Activated T-cell treated with anti-CD3 and anti-CD28 coated beads, Interleukin-2, amount 50 U/mL, for 72 hours (primary cell): ENCODE results near the gene DMRT2. TPM values are rescaled to one million over a fixed set of nuclear protein-coding genes. Genes with fewer than 3 reads are reported as not detected.

Experiments used
- ATAC-seq, 2 donors: fragments of 150-1000 bp; cut with Tn5 transposase; replicated peaks in 1 of 2; 2 replicates each; pipeline ENCODE4 v1.10.0; 2021; ENCODE audit warnings: moderate library complexity in 2 of 2, mild to moderate bottlenecking in 1 of 2
- DNase-seq, 2 donors: peaks; one replicate each; pipeline ENCODE4 v3.0.0; 2021 to 2022; ENCODE audit warnings: mixed read lengths in 1 of 2
- H3K27ac Mint-ChIP-seq: one replicate; pipeline ENCODE4 v1.8.0; 2022; ENCODE audit warnings: mild to moderate bottlenecking, moderate library complexity, mixed read lengths
- H3K27me3 Mint-ChIP-seq: one replicate; pipeline ENCODE4 v1.8.0; 2022; ENCODE audit warnings: low read depth, mixed read lengths
- H3K36me3 Mint-ChIP-seq, 2 donors: one replicate each; pipeline ENCODE4 v1.8.0; 2022; ENCODE audit warnings: mixed read lengths in 2 of 2, mild to moderate bottlenecking in 1 of 2; ENCODE audit not compliant: insufficient read depth in 2 of 2
- H3K4me1 Mint-ChIP-seq: one replicate; pipeline ENCODE4 v1.8.0; 2022; ENCODE audit warnings: low read depth, mixed read lengths
- H3K4me3 Mint-ChIP-seq, 2 donors: one replicate each; pipeline ENCODE4 v1.8.0; 2022; ENCODE audit warnings: mild to moderate bottlenecking in 2 of 2, mixed read lengths in 2 of 2, moderate library complexity in 2 of 2
- H3K9me3 Mint-ChIP-seq, 2 donors: one replicate each; pipeline ENCODE4 v1.8.0; 2022; ENCODE audit warnings: mixed read lengths in 2 of 2
- total RNA-seq, 2 donors: library from RNA; stranded (reverse); gene quantifications; one replicate each; pipeline ENCODE4 v1.2.3, GENCODE V29; 2022

Gene DMRT2
- total RNA-seq, 2 donors from 2014 or later, result not detected

DNA sequence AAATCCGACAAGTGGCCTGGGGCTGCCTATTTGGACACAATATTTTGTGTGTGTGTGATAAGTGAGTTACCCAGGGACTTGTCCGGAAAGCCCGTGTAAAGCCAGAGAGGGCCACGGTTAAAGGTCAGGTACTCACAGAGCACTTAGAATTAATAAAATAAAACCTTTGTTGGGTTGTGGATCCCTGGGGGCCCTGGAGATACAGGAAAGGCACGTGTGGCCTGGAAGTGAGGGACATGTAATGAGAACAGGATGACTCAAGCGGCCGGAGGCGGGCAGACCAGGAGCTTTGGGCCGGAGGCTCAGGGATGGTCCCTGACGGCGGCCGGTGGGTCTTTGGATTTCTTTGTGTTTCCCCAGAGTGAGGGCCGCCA, 1.0 kb downstream of the DMRT2 start:
- Mint-ChIP-seq H3K4me3 (peak overlapping the region; percentile 83 to 92), H3K9me3 (no peaks in the 10 kb centered on the region), H3K27ac (no peak overlapping the region), H3K27me3 (peaks cover 87% of the 10 kb centered on the region), H3K4me1 (peaks cover 51% of the 10 kb centered on the region), H3K36me3 (peaks cover 0 to 8% of the 10 kb centered on the region in 2 donors)
- DNase-seq, result no peak
- no peak for ATAC-seq

DNA sequence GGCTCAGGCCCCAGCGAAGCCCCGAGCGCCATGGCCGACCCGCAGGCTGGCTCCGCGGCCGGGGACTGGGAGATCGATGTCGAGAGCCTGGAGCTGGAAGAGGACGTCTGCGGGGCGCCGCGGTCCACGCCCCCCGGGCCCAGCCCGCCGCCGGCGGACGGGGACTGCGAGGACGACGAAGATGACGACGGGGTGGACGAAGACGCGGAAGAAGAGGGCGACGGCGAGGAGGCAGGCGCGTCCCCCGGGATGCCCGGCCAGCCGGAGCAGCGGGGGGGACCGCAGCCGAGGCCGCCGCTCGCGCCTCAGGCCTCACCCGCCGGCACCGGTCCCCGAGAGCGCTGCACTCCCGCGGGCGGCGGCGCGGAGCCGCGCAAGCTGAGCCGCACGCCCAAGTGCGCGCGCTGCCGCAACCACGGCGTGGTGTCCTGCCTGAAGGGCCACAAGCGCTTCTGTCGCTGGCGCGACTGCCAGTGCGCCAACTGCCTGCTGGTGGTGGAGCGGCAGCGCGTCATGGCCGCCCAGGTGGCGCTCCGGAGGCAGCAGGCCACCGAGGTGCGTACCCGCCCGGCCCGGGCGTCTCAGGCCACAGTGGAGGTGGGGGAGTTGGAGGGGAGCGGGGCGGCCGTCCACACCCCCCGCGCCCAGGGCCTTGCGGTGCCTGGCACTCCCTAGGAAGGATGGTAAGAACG, 1.6 kb downstream of the DMRT2 start:
- peak; percentile 57 to 60 for ATAC-seq
- DNase-seq, result peak; percentile 64 to 67
- Mint-ChIP-seq H3K4me3 (peak overlapping the region; percentile 83 to 92), H3K27me3 (peaks cover 89% of the 10 kb centered on the region), H3K27ac (no peak overlapping the region), H3K36me3 (peaks cover 0 to 8% of the 10 kb centered on the region in 2 donors), H3K9me3 (no peaks in the 10 kb centered on the region), H3K4me1 (peaks cover 51% of the 10 kb centered on the region)

DNA sequence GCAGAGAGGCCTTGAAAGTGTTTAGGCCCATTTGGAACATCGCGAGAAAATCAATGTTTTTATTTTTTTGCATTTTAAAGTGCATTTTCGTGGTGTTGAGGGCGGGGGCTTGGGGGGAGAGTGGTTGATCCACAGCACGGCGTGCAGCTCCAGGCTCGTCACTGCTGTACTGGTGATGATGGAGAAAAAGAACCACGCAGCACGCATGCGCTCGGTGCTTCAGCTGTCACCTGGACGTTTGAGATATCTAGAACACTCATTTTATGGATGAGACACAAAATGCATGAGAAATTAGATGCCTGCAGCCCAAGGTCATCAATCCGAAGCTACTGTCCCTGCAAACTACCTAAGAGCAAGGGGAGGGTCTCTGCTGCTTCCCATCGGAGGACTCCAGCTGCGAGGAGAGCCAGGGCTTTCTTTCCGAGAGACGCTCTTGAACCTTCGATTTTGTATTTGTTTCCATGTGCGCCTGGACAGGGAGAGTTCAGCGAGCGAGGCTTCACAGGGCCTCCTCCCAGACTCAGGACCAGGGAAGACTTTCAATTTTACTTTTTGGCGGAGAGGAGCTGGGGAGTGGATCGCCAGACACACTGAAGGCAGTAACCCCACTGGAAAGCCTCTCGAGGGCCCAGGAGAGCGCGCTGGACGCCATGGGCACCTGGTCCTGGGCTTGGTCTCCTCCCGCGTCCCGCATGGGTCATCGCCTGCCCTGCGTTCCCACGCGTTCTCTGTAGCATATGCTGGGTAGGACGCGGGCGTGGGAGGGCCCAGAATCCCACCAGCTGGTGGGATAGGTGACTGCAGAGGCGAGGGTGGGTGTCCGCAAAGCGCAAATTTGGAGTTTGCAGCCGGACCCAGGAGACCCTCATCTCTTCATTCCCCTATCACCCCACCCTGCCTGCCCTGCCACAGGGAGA, 2.5 kb downstream of the DMRT2 start:
- Mint-ChIP-seq H3K27me3 (peaks cover 84% of the 10 kb centered on the region), H3K4me3 (peak overlapping the region; percentile 63 to 70), H3K4me1 (peaks cover 43% of the 10 kb centered on the region), H3K27ac (no peak overlapping the region), H3K36me3 (peaks cover 0 to 8% of the 10 kb centered on the region in 2 donors), H3K9me3 (no peaks in the 10 kb centered on the region)
- ATAC-seq (no peak), DNase-seq (no peak)

DNA sequence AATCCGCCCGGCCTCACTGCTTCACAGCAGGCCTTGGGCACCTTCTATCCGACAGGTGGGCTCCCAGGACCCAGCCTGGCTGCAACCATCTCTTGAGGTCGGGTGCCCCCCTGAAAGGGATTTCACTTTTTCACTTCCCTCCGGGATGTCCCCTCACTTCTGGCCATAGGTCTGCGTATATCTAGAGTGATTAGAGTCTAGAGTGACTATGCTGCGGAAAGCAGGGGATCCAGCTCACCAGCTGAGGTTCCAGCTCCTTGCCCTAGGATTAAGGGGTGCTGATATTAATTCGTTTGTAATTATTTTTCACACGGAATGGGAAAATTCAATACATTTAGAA, 3.1 kb downstream of the DMRT2 start:
- no peaks in the 10 kb centered on the region for H3K9me3 Mint-ChIP-seq
- DNase-seq (no peak), ATAC-seq (no peak)
- peaks cover 0 to 8% of the 10 kb centered on the region in 2 donors for H3K36me3 Mint-ChIP-seq
- no peak overlapping the region for H3K27ac Mint-ChIP-seq
- peaks cover 37% of the 10 kb centered on the region for H3K4me1 Mint-ChIP-seq
- H3K27me3 Mint-ChIP-seq, result peaks cover 77% of the 10 kb centered on the region
- H3K4me3 Mint-ChIP-seq, result peak overlapping the region in 1 of 2 donors; percentile 70

DNA sequence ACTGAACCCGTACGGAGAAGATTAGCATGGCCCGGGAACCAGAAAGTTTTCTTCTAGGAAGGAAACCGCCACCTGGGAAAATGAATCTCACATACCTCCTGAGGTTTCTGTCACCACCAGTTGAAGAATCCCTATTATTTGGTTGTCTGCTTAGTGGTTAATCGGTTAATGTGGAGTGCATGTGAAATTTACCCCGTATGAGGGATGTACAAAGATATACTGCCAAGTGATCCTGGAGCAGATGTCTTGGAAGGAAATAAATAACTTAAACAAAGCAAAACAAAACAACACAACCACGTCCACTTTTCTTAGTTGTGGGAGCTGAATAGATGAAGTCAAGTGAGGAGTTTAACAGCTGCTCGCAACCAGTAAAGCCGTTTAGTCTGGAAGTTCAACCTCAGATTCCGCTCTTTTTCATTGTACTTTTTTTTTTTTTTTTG, 3.8 kb downstream of the DMRT2 start:
- DNase-seq (no peak), ATAC-seq (no peak)
- H3K27me3 Mint-ChIP-seq, result peaks cover 75% of the 10 kb centered on the region
- H3K4me1 Mint-ChIP-seq, result peaks cover 29% of the 10 kb centered on the region
- H3K9me3 Mint-ChIP-seq, result no peaks in the 10 kb centered on the region
- H3K4me3 Mint-ChIP-seq, result no peak overlapping the region
- no peak overlapping the region for H3K27ac Mint-ChIP-seq
- peaks cover 0 to 6% of the 10 kb centered on the region in 2 donors for H3K36me3 Mint-ChIP-seq

DNA sequence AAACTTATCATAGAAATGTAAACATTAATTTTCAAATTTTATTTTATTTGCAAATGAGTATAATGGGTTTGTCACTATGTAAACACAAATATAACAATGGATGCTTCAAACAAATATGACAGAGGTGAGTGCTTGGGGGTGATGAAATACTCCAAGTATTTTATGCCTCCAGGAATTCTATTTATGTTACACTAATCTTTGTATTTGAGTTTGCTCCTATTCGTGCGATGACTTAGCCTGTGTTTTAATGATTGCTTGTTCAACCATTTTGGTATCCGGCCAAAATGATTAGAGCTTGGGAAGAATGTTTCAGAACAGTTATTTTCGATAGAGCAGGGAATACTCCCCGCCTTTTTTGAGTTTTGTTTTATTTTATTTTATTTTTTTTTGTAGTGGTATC, 5.0 kb downstream of the DMRT2 start:
- Mint-ChIP-seq H3K9me3 (no peaks in the 10 kb centered on the region), H3K36me3 (peaks cover 0 to 2% of the 10 kb centered on the region in 2 donors), H3K4me3 (no peak overlapping the region), H3K27me3 (peaks cover 75% of the 10 kb centered on the region), H3K4me1 (peaks cover 18% of the 10 kb centered on the region), H3K27ac (no peak overlapping the region)
- ATAC-seq (no peak), DNase-seq (no peak)

DNA sequence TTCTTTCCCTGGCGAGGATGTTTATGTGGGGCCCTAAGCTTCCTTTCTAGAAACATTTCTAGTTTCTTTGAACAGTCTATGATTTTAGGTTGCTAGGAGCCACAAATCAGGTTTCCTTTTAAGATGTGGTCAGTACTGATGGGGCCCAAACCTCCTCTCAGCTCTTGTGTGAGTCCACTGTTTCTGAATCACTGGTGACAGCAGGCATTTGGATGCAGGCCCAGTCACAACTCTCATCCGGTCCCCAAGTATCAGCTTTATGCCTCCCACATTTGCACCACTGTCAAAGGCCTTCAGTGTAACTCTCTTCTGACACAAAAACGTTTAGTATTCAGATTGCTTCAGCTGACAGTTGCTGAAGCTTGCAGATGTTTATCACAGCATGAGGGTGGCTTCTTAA, 7.8 kb downstream of the DMRT2 start:
- Mint-ChIP-seq H3K36me3 (no peaks in the 10 kb centered on the region), H3K27me3 (peaks cover 57% of the 10 kb centered on the region), H3K27ac (no peak overlapping the region), H3K4me3 (no peak overlapping the region), H3K9me3 (no peaks in the 10 kb centered on the region), H3K4me1 (peaks cover under 1% of the 10 kb centered on the region)
- ATAC-seq (no peak), DNase-seq (no peak)

DNA sequence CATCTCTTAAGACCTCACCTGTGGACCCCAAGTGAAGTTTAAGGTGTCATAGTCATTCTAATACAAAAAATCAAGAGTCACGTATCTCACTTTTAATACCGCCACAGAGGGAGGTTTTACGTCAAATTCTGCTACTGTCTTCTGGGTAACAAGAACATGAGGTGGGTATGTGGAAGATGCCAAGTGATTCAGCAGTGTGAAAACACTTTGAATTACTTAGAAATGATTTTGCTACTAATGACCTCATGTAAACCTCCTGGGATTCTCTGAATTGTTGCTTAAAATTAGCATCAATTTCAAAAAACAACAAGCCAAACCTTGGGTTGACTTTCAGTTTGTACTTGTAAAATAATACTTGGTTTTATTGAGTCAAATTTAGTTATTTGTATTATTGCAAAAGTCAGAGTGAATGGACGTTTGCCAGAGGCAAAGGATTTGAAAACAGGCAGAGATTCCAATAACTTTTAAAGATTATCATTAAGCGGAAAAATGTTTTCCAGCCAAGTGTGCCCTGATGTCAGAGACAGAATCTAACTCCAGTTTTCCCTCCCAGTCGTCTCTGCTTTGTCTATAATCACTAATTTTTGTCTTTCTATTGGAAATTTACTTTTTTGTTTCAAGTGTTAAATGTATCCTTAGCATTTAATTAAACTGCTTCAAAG, 8.8 kb downstream of the DMRT2 start:
- Mint-ChIP-seq H3K9me3 (no peaks in the 10 kb centered on the region), H3K36me3 (no peaks in the 10 kb centered on the region), H3K27me3 (peaks cover 53% of the 10 kb centered on the region), H3K27ac (no peak overlapping the region), H3K4me1 (no peaks in the 10 kb centered on the region), H3K4me3 (no peak overlapping the region)
- DNase-seq (no peak), ATAC-seq (no peak)

DNA sequence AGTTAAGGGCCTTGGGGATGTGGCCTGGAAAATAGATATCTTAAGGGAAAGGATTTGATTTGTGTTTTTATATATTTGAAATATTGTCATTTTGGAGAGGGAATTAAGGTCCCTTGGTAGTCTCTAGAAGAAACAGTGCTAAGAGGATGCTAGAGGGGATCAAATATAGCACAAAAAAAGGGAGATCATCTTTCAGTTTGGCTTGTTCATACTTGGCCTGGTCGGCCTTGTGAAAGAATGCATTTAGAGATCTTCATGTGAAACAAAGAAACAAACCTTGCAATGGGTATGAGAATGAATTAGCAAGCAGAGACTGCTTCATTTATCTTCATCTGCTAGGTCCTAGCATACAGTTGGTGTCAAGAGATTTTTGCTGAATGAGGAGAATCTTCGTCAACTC, 15.0 kb downstream of the DMRT2 start:
- Mint-ChIP-seq H3K36me3 (no peaks in the 10 kb centered on the region), H3K4me3 (no peak overlapping the region)
- DNase-seq, result no peak

DNA sequence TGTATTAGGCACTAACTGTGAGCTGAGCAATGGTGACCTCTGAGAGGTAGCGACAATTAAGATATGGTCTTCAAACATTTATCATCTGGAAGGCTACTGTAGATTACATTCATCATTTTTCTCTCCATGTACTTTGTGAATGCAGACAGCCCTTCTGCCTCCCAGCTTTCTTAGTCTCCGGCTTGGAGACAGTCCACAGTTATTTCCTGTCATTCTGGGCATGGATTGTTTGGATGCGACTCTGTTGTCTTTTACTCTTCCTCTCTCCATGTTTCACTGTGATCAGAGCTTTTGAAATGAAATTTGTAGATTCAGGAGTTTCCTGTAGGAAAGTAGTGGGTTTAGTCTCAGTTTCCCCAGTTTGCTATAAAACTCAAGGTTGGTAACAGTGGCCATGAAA, 20.5 kb downstream of the DMRT2 start:
- Mint-ChIP-seq H3K36me3 (no peaks in the 10 kb centered on the region), H3K27me3 (peaks cover 26% of the 10 kb centered on the region)

More for the DNA sequence above, 15.0 kb downstream of the DMRT2 start:
- Mint-ChIP-seq H3K27ac (no peak overlapping the region), H3K27me3 (peaks cover 35% of the 10 kb centered on the region), H3K9me3 (peaks cover 1 to 5% of the 10 kb centered on the region in 2 donors), H3K4me1 (no peaks in the 10 kb centered on the region)
- no peak for ATAC-seq

DNA sequence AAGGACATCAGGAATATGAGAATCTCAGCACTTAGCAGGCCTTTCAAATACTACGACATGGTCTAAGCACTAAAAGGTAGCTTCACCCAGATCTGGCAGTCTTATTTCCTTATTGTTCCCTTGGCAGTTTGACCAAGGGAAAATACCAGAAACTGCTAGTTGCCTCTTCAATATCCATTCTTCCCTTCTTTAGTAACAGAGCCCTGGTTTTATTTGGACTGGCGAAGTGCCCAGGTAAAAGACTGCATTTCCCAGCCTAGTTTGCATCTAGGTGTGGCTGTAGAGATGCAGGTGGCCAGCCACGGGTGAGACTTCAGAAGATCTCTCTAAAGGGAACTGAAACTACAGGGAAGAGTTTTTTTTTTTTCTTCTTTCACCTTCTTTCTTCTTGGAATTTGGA, 21.6 kb downstream of the DMRT2 start:
- H3K4me3 Mint-ChIP-seq, result no peak overlapping the region
- DNase-seq, result no peak
- H3K27ac Mint-ChIP-seq, result no peak overlapping the region
- no peaks in the 10 kb centered on the region for H3K36me3 Mint-ChIP-seq
- H3K4me1 Mint-ChIP-seq, result no peaks in the 10 kb centered on the region
- H3K27me3 Mint-ChIP-seq, result peaks cover 31% of the 10 kb centered on the region
- ATAC-seq, result no peak
- peaks cover 2 to 5% of the 10 kb centered on the region in 2 donors for H3K9me3 Mint-ChIP-seq

More for the DNA sequence above, 20.5 kb downstream of the DMRT2 start:
- DNase-seq (no peak), ATAC-seq (no peak)
- H3K27ac Mint-ChIP-seq, result no peak overlapping the region
- no peak overlapping the region for H3K4me3 Mint-ChIP-seq
- H3K9me3 Mint-ChIP-seq, result peaks cover 2 to 5% of the 10 kb centered on the region in 2 donors
- no peaks in the 10 kb centered on the region for H3K4me1 Mint-ChIP-seq

DNA sequence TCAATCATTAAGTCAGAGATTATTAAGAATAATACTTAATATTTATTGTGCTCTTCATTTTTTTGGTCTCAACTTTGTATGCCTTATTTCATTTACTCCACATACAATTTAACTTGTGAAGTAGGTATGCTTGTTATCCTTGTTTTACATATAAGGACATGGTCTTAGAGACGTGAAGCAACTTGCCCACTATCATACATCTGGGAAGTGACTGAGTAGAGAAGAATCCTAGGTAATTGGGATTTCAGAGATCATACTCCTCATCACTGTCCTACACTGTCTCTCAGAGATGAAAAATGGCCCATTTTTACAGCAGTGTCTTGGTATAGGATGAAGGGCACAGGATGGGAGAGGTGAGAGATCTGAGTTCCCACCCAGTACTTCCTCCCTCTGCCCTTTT, 23.3 kb downstream of the DMRT2 start:
- H3K9me3 Mint-ChIP-seq, result peaks cover 0 to 1% of the 10 kb centered on the region in 2 donors
- DNase-seq (no peak), ATAC-seq (no peak)
- peaks cover 24% of the 10 kb centered on the region for H3K27me3 Mint-ChIP-seq
- no peaks in the 10 kb centered on the region for H3K4me1 Mint-ChIP-seq
- H3K36me3 Mint-ChIP-seq, result no peaks in the 10 kb centered on the region
- H3K27ac Mint-ChIP-seq, result no peak overlapping the region
- H3K4me3 Mint-ChIP-seq, result no peak overlapping the region

DNA sequence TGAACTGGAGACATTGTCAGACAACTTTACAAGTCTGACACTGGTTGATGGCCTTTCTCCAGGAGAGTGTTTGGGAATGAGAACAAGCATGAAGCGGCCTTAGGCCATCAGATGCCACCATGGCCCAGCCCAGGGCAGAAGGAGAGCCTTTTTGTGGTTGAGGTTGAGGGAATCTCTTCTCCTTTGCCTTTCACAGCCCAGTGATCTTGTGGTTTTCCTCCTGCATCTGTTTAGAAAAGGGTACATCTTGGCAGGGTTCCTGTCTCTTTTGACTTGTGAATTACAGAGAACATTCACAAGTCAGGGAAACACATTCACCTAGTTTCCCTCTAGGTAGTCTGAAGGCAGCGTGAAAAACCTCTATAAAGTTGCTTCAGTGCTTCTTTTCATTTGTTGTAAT, 27.5 kb downstream of the DMRT2 start:
- Mint-ChIP-seq H3K27me3 (peaks cover 27% of the 10 kb centered on the region), H3K9me3 (peaks cover 0 to 1% of the 10 kb centered on the region in 2 donors), H3K27ac (no peak overlapping the region), H3K4me1 (no peaks in the 10 kb centered on the region), H3K36me3 (no peaks in the 10 kb centered on the region), H3K4me3 (no peak overlapping the region)
- DNase-seq (no peak), ATAC-seq (no peak)
